Measurements from ENCODE around the gene PPL. TPM values are rescaled to one million over a fixed set of nuclear protein-coding genes. Genes with fewer than 3 reads are reported as not detected.

Gene PPL
- total RNA-seq, 1 experiment from 2014 or later = 11.5 TPM

DNA sequence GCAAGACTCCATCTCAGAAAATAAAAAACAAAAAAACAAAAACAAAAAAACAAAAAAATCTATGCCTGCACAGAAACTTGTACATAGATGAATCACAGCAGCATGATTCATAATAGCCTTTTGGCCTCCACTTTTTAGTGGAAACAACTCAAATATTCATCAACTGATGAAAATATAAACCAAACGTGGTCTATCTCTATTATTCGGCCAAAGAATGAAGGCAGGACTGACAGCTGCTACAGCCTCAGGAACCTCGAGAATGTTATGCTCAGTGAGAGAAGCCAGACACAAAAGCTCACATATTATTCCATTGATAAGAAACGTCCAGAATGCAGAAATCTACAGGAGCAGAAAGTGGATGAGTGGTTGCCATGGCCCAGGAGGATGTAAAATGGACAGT lies 19.8 kb downstream of the PPL start:
- in situ Hi-C loops (cut with HindIII; ENCODE audit: low pct_unique_long_range_greater_than_20kb, low sequenced_read_pairs) = no loop called here
- DNase-seq (ENCODE audit: low read depth) = no peak

DNA sequence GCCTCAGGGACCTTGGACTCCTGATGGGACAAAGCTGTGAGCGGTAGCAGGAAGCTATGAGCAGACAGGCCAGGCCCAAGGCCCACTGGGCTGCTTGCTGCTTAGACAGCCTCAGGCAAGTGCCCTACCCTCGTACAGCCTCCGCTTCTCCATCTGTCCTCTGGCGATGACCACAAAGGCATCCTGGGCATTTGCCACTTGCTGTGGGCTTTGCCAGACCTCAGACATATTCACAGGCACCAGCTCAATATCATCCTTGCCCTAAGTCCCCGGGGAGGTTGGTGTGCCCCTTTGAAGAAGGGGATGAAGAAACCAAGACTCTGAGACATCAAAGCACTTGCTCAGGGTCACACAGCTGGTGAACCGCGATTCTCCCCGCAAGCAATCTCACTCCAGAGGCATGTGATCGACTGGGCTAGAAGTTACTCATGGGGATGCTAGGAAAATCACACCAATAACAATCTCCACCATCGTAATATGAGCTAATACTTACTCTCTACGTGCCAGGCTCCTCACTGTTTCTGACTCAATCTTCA lies 21.7 kb downstream of the PPL start:
- in situ Hi-C loops (cut with HindIII; ENCODE audit: low pct_unique_long_range_greater_than_20kb, low sequenced_read_pairs) = no loop called here
- peak; percentile 73 for DNase-seq (ENCODE audit: low read depth)

DNA sequence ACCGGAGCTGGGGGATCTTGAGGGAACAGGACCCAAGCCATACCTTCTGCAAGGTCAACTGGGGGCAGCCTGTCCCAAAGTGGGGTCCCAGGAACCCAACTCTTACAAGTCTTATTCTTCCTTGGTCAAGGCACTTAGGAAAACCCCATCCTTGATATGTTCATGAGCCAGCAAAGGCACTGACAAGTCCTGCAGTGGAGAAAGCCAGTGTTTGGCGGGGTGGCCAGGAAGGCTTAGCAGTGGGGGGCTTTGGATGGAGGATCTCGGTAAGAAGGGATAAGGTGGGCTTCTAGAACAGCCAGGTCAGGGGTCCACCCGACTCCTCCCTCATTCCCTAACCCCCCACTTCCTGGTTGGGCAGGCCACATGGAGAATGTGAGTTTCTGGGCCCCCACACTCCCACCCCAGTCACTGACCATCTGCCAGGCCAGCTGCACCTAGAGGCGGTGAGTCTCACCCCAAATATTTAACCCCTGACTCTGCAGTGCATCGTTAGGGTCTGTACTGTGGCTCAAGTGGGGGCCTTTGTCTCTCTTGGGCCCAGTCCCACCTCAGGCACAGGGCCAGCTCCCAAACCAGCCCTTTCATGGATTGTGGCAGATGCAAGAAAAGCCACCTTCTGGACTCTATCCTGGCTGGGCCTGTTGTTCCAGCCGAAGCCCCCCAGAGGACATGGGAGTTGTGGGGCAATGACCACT lies 22.3 kb downstream of the PPL start:
- no peak for DNase-seq (ENCODE audit: low read depth)
- in situ Hi-C loops (cut with HindIII; ENCODE audit: low pct_unique_long_range_greater_than_20kb, low sequenced_read_pairs) = no loop called here

DNA sequence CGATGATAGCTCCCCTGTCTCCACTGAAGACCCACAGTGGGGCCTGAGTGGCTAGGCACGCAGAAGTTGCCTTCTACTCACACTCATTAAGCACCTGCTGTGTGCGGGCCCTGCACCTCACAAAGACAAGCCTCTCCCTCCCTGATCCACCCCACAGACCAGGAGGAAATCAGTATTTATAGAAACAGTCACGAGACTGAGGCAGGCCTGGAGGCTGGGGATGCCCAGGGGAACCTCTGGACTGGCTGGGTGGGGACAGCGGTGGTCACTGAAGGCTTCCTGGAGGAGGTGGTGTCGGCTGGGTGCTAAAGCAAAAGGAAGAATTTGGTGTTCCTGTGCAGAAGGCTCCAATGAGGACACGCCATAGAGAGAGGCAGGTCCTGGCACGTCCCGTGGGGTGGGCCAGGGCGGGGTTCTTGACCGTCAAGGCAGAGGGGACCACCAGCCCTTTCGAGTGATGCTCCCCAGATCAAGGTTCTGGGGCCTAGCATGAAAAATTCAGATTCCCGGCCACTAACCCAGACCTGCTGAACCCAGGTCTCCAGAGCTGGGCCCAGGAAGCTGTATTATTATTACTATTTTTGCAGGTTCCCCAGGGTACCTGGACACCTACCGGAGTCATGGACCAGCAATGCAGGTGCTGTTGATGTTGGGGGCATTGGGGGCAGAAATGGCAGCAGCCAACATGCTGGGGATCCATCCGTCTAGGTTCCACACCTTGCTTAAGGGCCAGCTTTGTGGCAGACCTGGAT lies 23.0 kb downstream of the PPL start:
- in situ Hi-C loops (cut with HindIII; ENCODE audit: low pct_unique_long_range_greater_than_20kb, low sequenced_read_pairs) = no loop called here
- no peak for DNase-seq (ENCODE audit: low read depth)

DNA sequence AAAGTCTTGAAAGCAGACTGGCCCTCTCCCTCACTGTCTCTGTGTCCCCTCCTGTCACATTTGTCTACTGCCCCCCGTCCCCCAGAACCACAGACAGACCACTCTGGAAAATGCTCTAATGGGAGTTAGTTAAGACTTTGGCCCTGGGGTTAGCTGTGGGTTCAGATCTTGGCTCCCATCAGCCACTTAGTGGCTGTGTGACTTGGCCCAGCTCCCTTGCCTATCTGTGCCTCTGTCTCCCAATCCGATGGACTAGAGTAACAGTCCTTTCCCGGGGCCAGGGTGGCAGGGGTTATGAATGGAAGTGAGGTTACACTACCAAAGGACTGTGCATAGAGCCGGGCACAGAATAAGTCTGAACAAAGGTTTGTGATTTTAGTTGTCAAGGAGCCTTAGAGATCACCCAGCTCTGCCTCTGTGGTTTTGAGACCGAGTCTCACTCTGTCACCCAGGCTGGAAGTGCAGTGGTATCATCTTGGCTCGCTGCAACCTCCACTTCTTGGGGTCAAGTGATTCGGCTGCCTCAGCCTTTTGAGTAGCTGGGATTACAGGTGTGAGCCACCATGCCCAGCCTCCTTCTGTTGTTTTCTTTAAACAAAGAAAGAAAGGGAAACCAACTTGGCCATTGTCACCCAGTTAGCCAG lies 23.7 kb downstream of the PPL start:
- no peak for DNase-seq (ENCODE audit: low read depth)
- in situ Hi-C loops (cut with HindIII; ENCODE audit: low pct_unique_long_range_greater_than_20kb, low sequenced_read_pairs) = no loop called here

DNA sequence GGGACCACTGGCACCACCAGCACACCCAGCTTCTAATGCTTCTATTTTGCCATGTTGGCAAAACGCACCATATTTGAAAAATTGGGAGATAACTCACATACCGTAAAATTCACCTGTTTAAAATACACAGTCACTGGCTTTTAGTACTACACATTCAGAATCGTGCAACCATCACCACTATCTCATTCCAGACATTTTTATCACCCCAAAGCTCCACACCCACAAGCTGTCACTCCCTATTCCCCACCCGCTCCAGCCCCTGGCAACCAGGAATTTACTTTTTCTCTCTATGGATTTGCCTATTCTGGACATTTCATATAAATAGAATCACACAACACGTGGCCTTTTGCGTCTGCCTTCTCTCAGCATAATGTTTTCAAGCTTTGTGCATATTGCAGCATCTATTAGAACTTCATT lies 25.0 kb downstream of the PPL start:
- in situ Hi-C loops (cut with HindIII; ENCODE audit: low pct_unique_long_range_greater_than_20kb, low sequenced_read_pairs) = no loop called here
- DNase-seq (ENCODE audit: low read depth) = no peak

DNA sequence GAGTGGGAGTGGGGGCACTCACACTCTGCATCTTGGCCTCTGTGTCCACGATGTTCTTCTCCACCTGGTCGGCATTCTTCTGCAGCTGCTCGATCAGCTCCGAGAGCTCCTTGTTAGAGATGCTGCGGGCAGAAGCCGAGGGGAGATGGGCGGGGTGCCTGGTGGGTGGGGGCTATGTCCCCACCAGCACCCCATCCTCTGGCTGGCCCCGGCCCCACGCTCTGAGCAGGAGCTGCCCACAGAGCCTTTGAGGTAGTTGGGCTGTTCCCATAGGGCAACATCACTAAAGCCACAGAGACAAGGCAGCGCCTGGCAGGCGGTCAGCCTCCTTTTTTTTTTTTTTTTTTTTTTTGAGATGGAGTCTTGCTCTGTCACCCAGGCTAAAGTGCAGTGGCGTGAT lies 26.1 kb downstream of the PPL start:
- no peak for DNase-seq (ENCODE audit: low read depth)

DNA sequence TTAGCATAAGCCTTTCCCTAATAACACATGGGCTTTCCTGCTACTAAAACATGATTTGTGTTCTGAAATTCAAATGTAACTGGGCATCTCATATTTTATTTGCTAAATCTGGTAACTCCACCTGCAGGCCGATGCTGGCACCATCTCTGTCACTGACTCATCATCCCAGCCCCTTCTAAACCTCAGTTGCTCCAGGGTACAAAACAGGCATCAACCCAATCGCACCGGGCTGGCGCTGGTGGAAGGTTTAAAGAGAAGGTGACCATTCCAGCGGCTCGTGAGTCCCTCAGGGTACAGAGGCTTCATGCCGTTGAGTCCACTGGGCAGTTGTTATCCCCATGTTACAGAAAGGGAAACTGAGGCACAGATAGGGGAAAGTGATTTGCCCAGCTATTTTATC lies 27.1 kb downstream of the PPL start:
- no peak for DNase-seq (ENCODE audit: low read depth)
- in situ Hi-C loops (cut with HindIII; ENCODE audit: low pct_unique_long_range_greater_than_20kb, low sequenced_read_pairs) = no loop called here

More for the DNA sequence above, 26.1 kb downstream of the PPL start:
- in situ Hi-C loops (cut with HindIII; ENCODE audit: low pct_unique_long_range_greater_than_20kb, low sequenced_read_pairs) = no loop called here

DNA sequence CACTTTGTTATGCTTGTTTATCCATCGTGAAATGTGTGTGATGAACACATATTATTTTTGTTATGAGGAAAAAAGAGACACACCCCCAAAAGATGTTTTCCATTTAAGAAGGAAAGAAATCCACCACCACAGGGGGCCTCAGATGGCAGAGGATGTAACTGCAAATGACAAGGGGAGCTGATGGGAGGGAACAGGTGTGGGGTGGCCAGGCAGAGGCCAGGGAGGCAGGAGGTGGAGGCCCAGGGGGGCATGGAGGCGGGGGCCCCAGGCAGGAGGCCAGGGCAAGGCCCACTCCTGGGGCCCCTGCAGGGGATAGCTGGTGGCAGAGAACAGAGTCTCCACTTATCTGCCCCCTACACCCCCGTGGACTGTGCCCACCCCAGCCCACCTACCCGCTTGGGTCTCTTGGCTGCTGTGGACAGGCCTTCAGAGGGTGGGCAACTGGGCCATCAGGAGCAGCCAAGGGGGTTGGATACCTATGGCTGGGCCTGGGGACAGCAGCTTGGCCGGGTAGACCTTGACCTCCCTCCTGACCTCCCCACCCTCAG lies 28.0 kb downstream of the PPL start:
- in situ Hi-C loops (cut with HindIII; ENCODE audit: low pct_unique_long_range_greater_than_20kb, low sequenced_read_pairs) = no loop called here
- no peak for DNase-seq (ENCODE audit: low read depth)

DNA sequence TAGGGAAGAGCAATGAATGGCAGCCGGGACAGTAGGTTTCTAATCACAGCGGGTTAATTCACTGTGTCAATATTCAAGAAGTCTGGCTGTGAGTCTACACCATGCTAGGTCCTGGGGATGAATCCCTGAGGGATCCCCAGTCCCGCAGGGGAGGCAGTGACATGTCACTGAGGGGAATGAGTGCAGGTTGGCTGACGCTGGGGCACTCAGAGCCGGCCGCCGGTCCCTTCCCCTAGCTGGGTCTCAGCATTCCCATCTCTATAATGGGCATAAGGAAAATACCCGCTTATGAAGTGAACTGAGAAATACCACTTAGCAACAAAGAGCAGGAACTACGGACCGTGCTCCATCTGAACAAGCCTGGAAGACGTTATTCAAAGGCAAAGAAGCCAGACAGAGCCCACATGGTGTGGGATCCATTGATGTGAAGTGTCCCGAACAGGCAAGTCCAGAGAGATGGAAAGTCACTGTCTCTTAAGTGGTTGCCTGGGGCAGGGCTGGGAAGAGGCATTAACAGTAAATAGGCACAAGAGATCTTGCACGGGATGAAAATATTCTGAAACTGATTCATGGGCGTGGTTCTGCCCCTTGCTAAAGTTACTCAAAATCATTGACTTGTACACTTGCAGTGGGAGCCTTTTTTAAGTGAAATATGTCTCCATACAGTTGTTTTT lies 31.9 kb downstream of the PPL start:
- no peak for DNase-seq (ENCODE audit: low read depth)
- in situ Hi-C loops (cut with HindIII; ENCODE audit: low pct_unique_long_range_greater_than_20kb, low sequenced_read_pairs) = no loop called here

DNA sequence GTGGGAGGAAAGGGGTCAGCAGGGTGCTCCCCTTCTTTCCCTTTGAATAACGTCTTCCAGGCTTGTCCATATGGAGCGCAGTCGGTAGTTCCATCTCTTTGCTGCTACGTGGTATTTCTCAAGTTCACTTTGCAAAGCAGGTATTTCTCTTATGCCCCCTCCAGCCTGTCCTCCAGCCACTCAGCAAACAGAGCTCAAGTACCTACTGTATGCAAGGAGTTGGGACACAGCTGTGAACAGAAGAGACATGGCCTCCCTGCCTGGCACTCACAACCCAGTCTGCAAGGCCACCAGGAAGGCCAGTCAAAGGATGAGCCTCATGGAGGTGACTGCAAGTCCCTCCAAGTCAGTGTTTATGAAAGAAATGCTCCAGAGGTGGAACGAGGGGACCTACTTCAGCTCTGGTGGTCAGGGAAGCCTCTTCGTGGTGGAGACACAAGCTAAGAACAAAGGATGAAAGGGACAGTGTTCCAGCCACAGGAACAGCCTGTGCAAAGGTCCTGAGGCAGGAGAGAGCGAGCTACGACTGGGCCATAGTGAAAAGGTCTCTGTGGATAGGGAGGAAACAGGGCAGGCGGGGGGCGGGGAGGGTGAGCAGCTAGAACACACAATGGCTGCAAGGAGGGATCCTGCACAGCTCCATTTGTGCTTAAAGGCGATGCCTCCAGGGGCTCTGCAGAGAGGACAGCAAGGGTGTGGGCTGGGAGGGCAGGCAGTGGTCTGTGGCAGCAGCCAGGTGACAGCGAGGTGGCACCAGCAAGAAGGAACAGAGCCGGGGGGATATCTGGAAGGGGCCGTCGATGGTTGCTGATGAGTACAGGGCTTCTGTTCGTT lies 32.6 kb downstream of the PPL start:
- in situ Hi-C loops (cut with HindIII; ENCODE audit: low pct_unique_long_range_greater_than_20kb, low sequenced_read_pairs) = no loop called here
- DNase-seq (ENCODE audit: low read depth) = no peak

DNA sequence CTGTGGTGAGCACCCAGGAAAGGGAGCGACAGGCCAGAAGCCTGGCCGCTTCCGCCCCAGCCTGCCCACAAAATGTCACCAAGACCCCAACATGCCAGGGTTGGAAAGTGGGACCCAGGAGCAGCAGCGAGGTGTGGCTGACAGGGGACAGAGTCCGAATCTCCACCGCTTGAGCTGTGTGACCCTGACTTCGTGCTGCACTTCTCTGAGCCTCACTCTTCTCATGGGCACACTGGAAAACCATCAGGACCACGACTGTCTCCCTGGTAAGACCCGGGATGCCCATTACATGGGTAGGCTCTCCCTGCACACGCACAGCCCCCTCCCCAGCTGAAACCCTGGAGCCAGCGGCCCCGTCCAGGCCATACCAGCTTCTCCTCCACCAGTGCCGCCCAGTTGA lies 34.9 kb downstream of the PPL start:
- in situ Hi-C loops (cut with HindIII; ENCODE audit: low pct_unique_long_range_greater_than_20kb, low sequenced_read_pairs) = no loop called here
- DNase-seq (ENCODE audit: low read depth) = no peak

DNA sequence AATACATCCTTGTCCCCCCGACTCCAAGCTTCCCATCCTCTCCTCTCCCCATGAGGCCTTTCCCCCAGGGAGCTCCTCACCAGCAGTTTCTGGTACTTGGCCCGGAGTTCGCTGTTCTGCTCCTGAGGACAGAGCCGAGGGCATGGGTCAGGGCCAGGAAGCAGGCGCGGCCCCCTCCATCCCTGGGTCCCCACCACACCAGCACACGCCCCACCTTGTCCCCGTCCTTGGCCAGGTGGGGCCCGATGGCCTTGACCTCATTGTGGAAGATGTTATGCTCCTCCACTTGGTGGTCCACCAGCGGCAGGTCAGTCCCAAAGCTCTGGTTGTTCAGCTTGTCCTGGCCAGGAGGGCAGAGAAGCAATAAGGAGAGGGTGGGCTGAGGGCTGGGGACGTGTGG lies 36.2 kb downstream of the PPL start:
- no peak for DNase-seq (ENCODE audit: low read depth)
- in situ Hi-C loops (cut with HindIII; ENCODE audit: low pct_unique_long_range_greater_than_20kb, low sequenced_read_pairs) = no loop called here

DNA sequence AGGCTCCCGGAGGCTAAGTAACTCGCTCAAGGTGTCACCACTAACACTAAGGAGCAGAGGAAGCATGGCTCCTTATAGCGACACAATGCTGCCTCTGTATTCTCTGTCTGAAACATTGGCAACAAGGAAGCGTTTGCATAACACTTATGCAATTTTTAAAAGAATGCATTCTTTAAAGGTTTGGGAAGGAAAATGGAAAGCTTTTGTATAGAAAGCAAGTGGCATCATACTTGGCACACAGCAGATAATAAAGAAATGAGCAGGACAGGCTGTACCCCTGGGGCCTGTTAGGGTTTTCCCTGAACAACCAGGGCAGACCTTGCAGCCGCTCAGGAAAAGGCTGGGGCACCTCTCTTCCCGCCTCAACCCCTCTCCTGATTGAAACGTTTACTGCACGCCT lies 36.9 kb downstream of the PPL start:
- in situ Hi-C loops (cut with HindIII; ENCODE audit: low pct_unique_long_range_greater_than_20kb, low sequenced_read_pairs) = no loop called here
- DNase-seq (ENCODE audit: low read depth) = no peak

DNA sequence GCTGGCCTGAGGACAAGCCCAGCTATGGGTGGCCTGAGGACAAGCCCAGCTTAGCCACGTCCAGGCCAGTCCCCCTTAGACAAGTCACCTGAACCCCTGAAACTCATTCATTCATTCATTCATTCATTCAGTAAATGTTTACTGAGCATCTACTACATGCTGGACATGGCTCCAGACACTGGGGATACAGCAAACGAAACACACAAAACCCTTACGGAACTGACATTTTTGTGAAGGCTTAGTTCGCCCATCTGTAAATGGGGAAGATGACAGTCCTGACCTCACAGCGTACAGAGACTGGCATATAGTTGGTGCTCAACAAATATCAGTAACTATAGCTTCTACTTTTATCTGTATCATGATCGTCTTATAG lies 37.5 kb downstream of the PPL start:
- no peak for DNase-seq (ENCODE audit: low read depth)
- in situ Hi-C loops (cut with HindIII; ENCODE audit: low pct_unique_long_range_greater_than_20kb, low sequenced_read_pairs) = no loop called here

DNA sequence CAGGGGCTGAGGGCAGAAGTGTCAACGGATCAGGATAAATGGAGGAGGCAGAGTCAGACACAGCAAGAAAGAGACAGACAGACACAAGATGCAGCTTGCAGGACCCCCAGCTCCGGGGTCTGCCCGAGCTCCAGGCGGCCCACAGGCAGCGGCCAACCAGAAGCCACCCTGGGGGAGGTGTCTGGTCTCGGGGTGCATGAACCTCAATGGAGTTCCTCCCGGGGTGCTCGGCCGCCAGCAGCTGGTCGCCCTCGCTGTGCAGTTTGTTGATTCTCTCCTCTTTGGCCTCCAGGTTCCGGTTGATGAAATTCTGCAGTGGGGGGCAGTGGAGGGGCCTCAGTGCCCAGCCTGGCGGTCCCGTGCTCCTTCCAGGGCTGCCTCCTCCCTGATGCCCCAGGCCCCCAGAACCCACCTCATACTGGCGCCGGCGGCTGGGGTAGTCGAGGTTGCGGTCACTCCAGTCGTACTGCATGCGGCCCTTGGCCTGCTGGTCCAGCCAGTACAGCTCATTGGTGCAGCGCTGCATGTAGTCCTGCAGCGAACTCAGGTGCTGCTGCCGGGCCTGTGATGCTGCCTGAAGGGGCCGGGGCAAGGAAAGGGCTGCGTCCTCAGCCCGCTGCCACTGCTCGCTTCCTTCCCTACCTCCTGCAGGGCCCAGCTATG lies 38.0 kb downstream of the PPL start:
- DNase-seq (ENCODE audit: low read depth) = no peak
- in situ Hi-C loops (cut with HindIII; ENCODE audit: low pct_unique_long_range_greater_than_20kb, low sequenced_read_pairs) = no loop called here

DNA sequence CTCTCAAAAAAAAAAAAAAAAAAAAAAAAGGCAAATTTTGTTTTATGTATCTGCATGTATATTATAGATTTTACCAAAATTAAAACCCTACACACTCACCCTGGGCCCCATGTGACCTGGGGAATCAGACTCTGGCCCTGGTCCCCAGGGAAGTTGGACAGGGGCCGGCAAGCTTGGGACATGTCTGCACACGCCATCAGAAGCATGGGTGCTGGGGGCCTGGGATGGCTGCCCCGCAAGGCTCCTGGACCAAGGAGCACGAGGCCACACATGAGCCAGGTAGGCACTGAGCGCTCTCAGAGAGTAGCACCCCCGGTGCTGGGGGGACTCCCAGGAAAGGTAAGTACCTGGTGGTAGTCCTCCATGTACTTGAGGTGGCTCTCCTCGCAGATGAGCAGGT lies 39.6 kb downstream of the PPL start:
- in situ Hi-C loops (cut with HindIII; ENCODE audit: low pct_unique_long_range_greater_than_20kb, low sequenced_read_pairs) = no loop called here
- DNase-seq (ENCODE audit: low read depth) = no peak
